ENCODE results near the gene SLC28A1.

- TF ChIP-seq CTCF (IDR thresholded peaks at IDR 0.05) (no peak), POLR2AphosphoS5 (IDR thresholded peaks at IDR 0.05; ENCODE audit: low read depth, low read length) (no peak)
- TF ChIP-seq, protein P1, sequence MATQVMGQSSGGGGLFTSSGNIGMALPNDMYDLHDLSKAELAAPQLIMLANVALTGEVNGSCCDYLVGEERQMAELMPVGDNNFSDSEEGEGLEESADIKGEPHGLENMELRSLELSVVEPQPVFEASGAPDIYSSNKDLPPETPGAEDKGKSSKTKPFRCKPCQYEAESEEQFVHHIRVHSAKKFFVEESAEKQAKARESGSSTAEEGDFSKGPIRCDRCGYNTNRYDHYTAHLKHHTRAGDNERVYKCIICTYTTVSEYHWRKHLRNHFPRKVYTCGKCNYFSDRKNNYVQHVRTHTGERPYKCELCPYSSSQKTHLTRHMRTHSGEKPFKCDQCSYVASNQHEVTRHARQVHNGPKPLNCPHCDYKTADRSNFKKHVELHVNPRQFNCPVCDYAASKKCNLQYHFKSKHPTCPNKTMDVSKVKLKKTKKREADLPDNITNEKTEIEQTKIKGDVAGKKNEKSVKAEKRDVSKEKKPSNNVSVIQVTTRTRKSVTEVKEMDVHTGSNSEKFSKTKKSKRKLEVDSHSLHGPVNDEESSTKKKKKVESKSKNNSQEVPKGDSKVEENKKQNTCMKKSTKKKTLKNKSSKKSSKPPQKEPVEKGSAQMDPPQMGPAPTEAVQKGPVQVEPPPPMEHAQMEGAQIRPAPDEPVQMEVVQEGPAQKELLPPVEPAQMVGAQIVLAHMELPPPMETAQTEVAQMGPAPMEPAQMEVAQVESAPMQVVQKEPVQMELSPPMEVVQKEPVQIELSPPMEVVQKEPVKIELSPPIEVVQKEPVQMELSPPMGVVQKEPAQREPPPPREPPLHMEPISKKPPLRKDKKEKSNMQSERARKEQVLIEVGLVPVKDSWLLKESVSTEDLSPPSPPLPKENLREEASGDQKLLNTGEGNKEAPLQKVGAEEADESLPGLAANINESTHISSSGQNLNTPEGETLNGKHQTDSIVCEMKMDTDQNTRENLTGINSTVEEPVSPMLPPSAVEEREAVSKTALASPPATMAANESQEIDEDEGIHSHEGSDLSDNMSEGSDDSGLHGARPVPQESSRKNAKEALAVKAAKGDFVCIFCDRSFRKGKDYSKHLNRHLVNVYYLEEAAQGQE (IDR thresholded peaks at IDR 0.05; ENCODE audit: insufficient read depth in 1 of 2, low read depth in 2 of 2, low read length in 1 of 2): no peak
Measured at GRCh38 chr15:84924077-84924731, 39.7 kb downstream of the SLC28A1 start.

Data from Panc1 (cell line).